Nephron progenitor cell (in vitro differentiated cells): Measurements from ENCODE around the gene PFKP.

Experiments used
- DNase-seq: peaks from one replicate; pipeline ENCODE4 v3.0.0; 2021
- H3K27ac Mint-ChIP-seq: 2 replicates; pipeline ENCODE4 v1.8.0; 2021; ENCODE audit warnings: mild to moderate bottlenecking, moderate library complexity, mixed read lengths
- H3K27me3 Mint-ChIP-seq: 2 replicates; pipeline ENCODE4 v1.8.0; 2021; ENCODE audit warnings: mild to moderate bottlenecking, low read depth, mixed read lengths; ENCODE audit not compliant: poor library complexity
- H3K36me3 Mint-ChIP-seq: 2 replicates; pipeline ENCODE4 v1.8.0; 2021; ENCODE audit warnings: low read depth, mixed read lengths
- H3K4me1 Mint-ChIP-seq: 2 replicates; pipeline ENCODE4 v1.8.0; 2021; ENCODE audit warnings: mixed read lengths
- H3K4me3 Mint-ChIP-seq: 2 replicates; pipeline ENCODE4 v1.8.0; 2021; ENCODE audit warnings: mild to moderate bottlenecking, moderate library complexity, mixed read lengths
- H3K9me3 Mint-ChIP-seq: 2 replicates; pipeline ENCODE4 v1.8.0; 2021; ENCODE audit warnings: mild to moderate bottlenecking, moderate library complexity, mixed read lengths
- TF ChIP-seq, protein P1 (sequence below): fragments of 200-600 bp; sonication (generic); IDR thresholded peaks from 2 replicates; pipeline ENCODE4 v1.5.0; 2021; ENCODE audit warnings: antibody characterized with exemption

The PFKP gene

DNA sequence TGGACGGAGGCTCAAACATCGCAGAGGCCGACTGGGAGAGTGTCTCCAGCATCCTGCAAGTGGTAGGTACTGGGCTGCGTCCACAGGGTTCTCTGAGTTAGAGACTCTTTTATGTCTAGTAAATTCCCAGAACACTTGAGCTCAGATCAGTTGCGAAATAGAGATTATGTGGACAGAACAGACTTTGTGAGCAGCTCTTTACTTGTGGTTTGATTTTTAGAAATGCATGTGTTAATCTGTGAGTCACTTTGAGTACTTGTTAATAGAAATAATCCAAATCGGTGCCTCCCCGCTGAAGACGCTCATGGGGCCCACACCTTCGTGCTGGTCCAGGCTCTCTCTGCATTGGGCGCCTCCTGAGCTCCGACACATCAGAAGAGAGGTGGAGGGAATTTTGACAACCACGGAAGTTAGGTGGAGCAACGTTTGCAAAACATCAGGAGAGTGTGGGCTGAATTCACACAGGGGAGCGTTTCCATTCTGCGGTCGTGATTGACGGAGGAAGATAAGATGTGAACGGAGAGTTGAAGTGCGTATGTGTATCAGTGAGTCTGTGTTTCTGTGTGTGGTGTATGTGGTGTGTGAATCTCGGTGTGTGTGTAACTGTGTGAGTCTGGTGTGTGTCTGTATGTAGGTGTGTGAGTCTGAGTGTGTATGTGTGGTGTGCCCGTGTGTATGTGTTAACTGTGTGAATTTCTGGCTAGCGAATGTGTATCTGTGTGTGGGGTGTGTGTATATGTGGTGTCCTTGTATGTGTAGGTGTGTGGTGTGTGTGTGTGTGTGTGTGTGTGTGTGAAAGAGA is 32.1 kb downstream of the PFKP start:
- no peak for DNase-seq
- peaks cover 44% of the 10 kb centered on the region for H3K36me3 Mint-ChIP-seq
- TF ChIP-seq, protein P1, sequence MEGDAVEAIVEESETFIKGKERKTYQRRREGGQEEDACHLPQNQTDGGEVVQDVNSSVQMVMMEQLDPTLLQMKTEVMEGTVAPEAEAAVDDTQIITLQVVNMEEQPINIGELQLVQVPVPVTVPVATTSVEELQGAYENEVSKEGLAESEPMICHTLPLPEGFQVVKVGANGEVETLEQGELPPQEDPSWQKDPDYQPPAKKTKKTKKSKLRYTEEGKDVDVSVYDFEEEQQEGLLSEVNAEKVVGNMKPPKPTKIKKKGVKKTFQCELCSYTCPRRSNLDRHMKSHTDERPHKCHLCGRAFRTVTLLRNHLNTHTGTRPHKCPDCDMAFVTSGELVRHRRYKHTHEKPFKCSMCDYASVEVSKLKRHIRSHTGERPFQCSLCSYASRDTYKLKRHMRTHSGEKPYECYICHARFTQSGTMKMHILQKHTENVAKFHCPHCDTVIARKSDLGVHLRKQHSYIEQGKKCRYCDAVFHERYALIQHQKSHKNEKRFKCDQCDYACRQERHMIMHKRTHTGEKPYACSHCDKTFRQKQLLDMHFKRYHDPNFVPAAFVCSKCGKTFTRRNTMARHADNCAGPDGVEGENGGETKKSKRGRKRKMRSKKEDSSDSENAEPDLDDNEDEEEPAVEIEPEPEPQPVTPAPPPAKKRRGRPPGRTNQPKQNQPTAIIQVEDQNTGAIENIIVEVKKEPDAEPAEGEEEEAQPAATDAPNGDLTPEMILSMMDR, result no peak
- no peaks in the 10 kb centered on the region for H3K27me3 Mint-ChIP-seq
- H3K4me1 Mint-ChIP-seq, result peaks cover 34% of the 10 kb centered on the region
- no peak overlapping the region for H3K4me3 Mint-ChIP-seq
- H3K27ac Mint-ChIP-seq, result no peak overlapping the region
- peaks cover 3% of the 10 kb centered on the region for H3K9me3 Mint-ChIP-seq

DNA sequence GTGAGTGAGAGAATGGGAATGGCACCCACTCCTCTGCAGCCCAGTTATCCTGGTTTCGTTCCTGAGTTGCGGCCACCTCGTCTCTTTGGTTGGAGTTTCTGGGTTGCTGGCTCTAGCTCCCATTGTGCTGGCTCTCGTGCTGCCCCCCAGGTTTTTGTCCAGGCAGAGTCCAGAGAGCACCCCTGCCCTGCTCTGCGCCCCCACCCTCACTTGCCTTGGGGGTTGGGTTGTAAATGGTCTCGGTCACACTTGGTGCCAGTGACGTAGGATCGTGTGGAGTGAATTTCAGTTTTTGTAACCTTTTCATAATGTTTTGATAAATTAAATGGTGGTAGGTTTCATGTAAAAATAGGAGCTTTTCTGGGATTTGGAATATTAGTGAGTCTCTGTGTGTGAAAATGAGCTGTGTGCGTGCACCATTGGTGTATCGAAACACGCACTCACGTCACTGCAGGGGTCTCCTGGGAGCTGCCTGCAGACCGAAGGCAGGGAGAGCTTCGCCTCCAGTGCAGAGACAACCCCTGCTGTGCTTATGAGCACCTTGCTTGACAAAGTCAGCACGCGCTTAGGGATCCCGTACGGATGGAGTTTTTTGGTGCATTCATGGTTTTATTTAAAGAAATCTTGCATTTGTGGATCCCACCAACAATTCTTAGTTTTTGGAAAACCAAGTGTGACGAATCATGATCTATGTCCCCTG is 32.9 kb downstream of the PFKP start:
- H3K4me3 Mint-ChIP-seq, result no peak overlapping the region
- no peak for DNase-seq
- H3K36me3 Mint-ChIP-seq, result peaks cover 45% of the 10 kb centered on the region
- peaks cover 3% of the 10 kb centered on the region for H3K9me3 Mint-ChIP-seq
- H3K27me3 Mint-ChIP-seq, result no peaks in the 10 kb centered on the region
- TF ChIP-seq, protein P1, result no peak
- no peak overlapping the region for H3K27ac Mint-ChIP-seq
- peaks cover 26% of the 10 kb centered on the region for H3K4me1 Mint-ChIP-seq

DNA sequence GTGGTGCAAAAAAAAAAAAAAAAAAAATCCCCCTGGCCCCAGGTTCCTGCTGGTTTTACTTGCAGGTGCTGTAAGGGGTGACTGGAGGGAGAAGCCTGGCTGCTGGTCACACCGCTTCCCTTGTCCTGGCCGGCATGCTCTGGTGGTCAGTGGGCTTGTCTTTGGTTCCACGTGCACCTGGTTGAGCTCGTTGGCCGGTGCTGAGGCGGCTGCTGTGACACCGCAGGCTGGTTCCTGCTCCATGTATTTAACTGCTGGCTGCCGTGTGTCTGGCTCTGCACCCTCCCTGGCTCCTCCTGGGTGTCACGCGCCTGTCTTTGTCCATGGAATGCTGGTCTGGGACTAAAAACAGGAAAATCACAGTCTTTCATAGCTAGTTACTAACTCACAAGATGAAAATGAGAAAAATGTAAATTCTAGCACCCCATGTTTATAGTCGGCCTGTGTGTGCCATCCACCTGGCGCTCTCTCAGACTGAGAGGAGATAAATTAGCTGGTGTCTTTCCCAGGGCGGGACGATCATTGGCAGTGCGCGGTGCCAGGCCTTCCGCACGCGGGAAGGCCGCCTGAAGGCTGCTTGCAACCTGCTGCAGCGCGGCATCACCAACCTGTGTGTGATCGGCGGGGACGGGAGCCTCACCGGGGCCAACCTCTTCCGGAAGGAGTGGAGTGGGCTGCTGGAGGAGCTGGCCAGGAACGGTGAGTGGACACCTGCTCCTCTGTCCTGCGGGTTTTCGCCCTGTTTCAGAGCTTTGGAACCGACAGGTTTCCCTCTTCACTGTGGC is 33.7 kb downstream of the PFKP start:
- Mint-ChIP-seq H3K4me1 (peaks cover 19% of the 10 kb centered on the region), H3K27ac (no peak overlapping the region), H3K4me3 (no peak overlapping the region), H3K27me3 (no peaks in the 10 kb centered on the region), H3K9me3 (peaks cover 3% of the 10 kb centered on the region), H3K36me3 (peaks cover 45% of the 10 kb centered on the region)
- DNase-seq, result no peak
- TF ChIP-seq, protein P1, result no peak

DNA sequence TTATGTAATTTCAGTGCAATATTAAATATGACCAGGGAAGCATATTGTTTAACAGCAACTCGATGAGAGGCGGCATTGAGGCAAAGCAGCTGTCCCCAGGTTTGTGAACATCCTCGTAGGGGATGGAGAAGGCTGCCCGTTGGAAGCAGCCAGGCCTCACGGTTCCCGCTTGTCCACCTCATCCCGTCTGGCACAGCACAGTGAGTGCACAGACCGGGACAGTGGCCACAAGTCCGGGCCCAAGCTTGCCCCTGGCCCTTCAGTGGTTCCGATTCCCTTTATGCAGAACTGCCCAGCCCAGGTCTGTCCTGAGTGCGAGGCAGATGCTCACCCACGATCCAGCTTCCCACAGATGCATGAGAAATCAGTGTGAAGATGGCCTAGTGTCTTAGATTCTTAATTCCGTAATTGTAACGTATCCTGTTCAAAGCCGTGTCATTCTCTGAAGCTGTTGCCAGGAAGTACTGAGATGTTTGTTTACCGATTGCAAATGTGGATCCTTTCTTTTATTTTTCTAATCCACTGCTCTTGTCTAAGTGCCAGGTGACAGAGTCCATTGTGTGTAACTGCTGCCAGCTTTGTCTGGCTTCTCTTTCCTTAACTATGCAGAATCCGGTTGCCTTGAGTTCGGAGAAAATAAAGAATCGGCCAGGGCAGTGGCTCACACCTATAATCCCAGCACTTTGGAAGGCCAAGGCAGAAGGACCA is 35.5 kb downstream of the PFKP start:
- no peak for DNase-seq
- Mint-ChIP-seq H3K27me3 (no peaks in the 10 kb centered on the region), H3K4me3 (no peak overlapping the region), H3K27ac (no peak overlapping the region), H3K36me3 (peaks cover 45% of the 10 kb centered on the region), H3K4me1 (peaks cover 19% of the 10 kb centered on the region), H3K9me3 (peaks cover 3% of the 10 kb centered on the region)
- TF ChIP-seq, protein P1, result no peak

DNA sequence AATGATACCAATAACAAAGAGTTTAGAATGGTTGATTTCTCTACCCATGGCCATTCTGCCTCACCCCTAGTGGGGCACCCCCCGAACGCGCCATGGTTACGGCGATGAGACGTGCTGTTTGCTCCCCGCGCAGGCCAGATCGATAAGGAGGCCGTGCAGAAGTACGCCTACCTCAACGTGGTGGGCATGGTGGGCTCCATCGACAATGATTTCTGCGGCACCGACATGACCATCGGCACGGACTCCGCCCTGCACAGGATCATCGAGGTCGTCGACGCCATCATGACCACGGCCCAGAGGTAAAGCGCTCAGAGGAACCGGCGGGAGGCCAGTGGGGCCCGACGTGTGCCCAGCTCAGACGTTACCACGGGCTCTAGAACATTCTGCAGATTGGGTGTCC is 36.3 kb downstream of the PFKP start:
- Mint-ChIP-seq H3K4me3 (no peak overlapping the region), H3K27ac (no peak overlapping the region), H3K4me1 (peaks cover 18% of the 10 kb centered on the region), H3K9me3 (peaks cover 3% of the 10 kb centered on the region), H3K27me3 (no peaks in the 10 kb centered on the region), H3K36me3 (peaks cover 50% of the 10 kb centered on the region)
- TF ChIP-seq, protein P1, result no peak
- DNase-seq, result no peak
